Activated CD8-positive, alpha-beta memory T cell treated with anti-CD3 and anti-CD28 coated beads for 1 hour (primary cell): ENCODE results near the gene IKZF3.
"Not testable (repeated sequence)": the region's sequence is repeated elsewhere in the genome, so short reads cannot be mapped to it uniquely, and the experiment has no call there.

Source experiments
- DNase-seq, 2 donors: peaks; one replicate each; pipeline ENCODE4 v3.0.0-alpha.2; 2020; ENCODE audit warnings: low read depth in 1 of 2; ENCODE audit errors: extremely low read depth in 1 of 2

Gene IKZF3

GRCh38 chr17:39757176-39757662, 106.9 kb downstream of the IKZF3 start:
- DNase-seq, result no peak

GRCh38 chr17:39756380-39757079, 107.6 kb downstream of the IKZF3 start:
- DNase-seq, result no peak

GRCh38 chr17:39755554-39756379, 108.3 kb downstream of the IKZF3 start:
- peak in 1 of 2 donors; percentile 45 for DNase-seq

- no peak for DNase-seq
Measured at GRCh38 chr17:39754958-39755553, 109.1 kb downstream of the IKZF3 start.

GRCh38 chr17:39754161-39754957, 109.8 kb downstream of the IKZF3 start:
- peak; percentile 88 to 96 for DNase-seq

- DNase-seq, result peak in 1 of 2 donors; percentile 61
Measured at GRCh38 chr17:39753514-39754160, 110.5 kb downstream of the IKZF3 start.

GRCh38 chr17:39752241-39752881, 111.8 kb downstream of the IKZF3 start:
- no peak for DNase-seq

GRCh38 chr17:39751637-39752036, 112.5 kb downstream of the IKZF3 start:
- no peak for DNase-seq

GRCh38 chr17:39751016-39751543, 113.0 kb downstream of the IKZF3 start:
- no peak for DNase-seq

GRCh38 chr17:39750131-39751015, 113.7 kb downstream of the IKZF3 start:
- DNase-seq, result no peak

- not testable (repeated sequence) for DNase-seq
Measured at GRCh38 chr17:39748444-39749034, 115.6 kb downstream of the IKZF3 start.

- DNase-seq, result no peak
Measured at GRCh38 chr17:39747745-39748144, 116.4 kb downstream of the IKZF3 start.

GRCh38 chr17:39746145-39746461, 118.0 kb downstream of the IKZF3 start:
- DNase-seq, result no peak

- no peak for DNase-seq
Measured at GRCh38 chr17:39745335-39746144, 118.6 kb downstream of the IKZF3 start.

GRCh38 chr17:39744836-39745215, 119.3 kb downstream of the IKZF3 start:
- no peak for DNase-seq

GRCh38 chr17:39744075-39744835, 119.9 kb downstream of the IKZF3 start:
- DNase-seq, result no peak
